NT2/D1 (cell line): ENCODE data around the gene CACHD1.

ENCODE experiments used
- SUZ12 ChIP-seq: IDR thresholded peaks from 2 replicates; pipeline ENCODE4 v1.6.1; 2011; ENCODE audit not compliant: insufficient read length, insufficient read depth; ENCODE audit errors: extremely low read depth
- YY1 ChIP-seq: IDR thresholded peaks from 2 replicates; pipeline ENCODE4 v1.6.1; 2011; ENCODE audit not compliant: insufficient read length, insufficient read depth
- ZNF274 ChIP-seq: IDR thresholded peaks from 2 replicates; pipeline ENCODE4 v1.6.1; 2011; ENCODE audit warnings: mild to moderate bottlenecking, low read depth, low read length

DNA sequence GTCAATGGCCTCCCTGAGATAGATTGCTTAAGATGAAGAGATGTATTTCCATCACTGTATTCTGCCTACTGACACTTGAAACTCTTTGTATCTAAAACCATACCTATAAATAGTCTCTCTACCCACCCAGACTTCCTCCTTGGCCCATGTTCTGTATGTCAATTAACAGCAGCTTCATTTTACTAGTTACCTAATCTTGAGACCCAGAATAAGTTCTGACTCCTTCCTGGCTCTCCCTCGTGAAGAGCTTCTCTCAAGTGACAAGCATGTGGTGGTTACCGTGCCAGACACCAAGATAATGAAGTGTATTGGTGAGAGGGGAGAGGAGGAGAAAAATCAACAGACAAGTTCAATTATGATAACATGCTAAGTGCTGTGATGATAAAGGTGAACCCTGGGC is 146.1 kb downstream of the CACHD1 start:
- TF ChIP-seq YY1: no peak
- TF ChIP-seq ZNF274: no peak
- TF ChIP-seq SUZ12: no peak
